Tongue (tissue), 1 donor: ENCODE data around the gene SLC35G1. TPM values are rescaled to one million over a fixed set of nuclear protein-coding genes. Genes with fewer than 3 reads are reported as not detected.

Experiments used
- total RNA-seq: library from RNA; depleted of rRNA; stranded (reverse); fragments of >200 nt; gene quantifications from one replicate; pipeline ENCODE4 v1.2.3, GENCODE V29; 2014

The SLC35G1 gene
- total RNA-seq, 1 donor from 2014 or later, result 8.2 TPM

Other genes with a start within 250 kb of the SLC35G1 start
- gene FRA10AC1, start 191.4 kb upstream of the SLC35G1 start, total RNA-seq, result 19.1 TPM
- gene LGI1, start 136.0 kb upstream of the SLC35G1 start, total RNA-seq, result 8.5 TPM
- 20.3 TPM for gene PLCE1, start 100.0 kb downstream of the SLC35G1 start, total RNA-seq